ENCODE results near the gene KHK. TPM values are rescaled to one million over a fixed set of nuclear protein-coding genes. Genes with fewer than 3 reads are reported as not detected.

The KHK gene
- total and polyA plus RNA-seq, 2 of the 8 experiments (the other 6 are each of a cell fraction or from before 2014, with no cell fraction given), result 11.0 to 17.7 TPM

DNA sequence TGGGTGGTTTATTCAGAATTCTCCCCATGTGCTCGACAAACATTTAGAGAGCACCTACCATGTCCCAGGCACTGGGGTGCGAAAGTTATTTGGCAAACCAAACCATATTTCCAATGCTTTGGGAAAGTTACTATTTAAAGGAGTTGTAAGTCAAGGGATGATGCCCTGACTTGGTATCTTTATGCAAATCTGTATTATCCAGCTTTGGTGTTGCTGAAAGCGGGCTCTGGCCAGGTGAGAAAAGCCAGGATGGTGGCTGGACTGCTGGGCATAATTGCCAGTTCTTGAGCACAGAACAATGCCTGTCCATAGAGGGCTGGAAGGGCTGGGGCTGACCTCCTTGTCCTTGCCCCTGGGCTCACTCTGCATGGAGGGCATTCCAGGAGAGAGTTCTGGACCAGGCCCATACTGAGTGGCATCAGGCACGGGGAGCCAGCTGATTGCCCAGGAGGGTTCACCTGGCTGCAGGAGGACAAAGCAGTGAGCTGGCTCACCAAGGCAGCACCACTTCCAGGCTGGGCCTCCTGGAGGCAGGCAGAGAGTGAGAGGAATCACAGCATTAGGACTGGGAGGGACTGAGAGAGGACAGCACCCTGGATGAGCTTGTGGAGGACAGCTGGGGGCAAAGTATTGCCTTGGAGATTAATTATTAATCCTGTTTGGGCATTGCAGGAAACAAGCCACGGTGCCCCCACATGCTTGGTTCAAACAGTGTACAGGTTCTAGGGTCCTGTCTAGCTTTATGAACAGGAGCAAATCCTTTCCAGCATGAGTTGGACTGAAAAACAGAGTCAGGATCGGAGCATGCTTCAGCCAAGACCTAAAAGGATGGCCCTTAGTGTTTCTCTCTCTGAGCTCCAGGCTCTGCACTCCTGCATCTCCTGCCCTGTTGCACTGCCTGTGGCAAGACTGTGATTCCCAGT, 7.1 kb downstream of the KHK start:
- Histone ChIP-seq H3K4ac (replicated peaks; ENCODE audit: insufficient read length, low read depth, low read length) (no peak overlapping the region), H2BK15ac (ENCODE audit: low read length) (no peak overlapping the region), H2BK5ac (ENCODE audit: low read depth, low read length) (no peak overlapping the region), H3K79me2 (ENCODE audit: control insufficient read depth in 1 of 2, insufficient read depth in 2 of 2, low read length in 2 of 2) (no peaks in the 10 kb centered on the region), H2BK20ac (ENCODE audit: low read length) (no peak overlapping the region), H4K8ac (ENCODE audit: extremely low read depth, insufficient read depth, low read length) (no peak overlapping the region), H3K14ac (ENCODE audit: insufficient read length) (no peak overlapping the region), H3K4me2 (ENCODE audit: insufficient read depth in 1 of 2, low read depth in 2 of 2, low read length in 2 of 2) (no peak overlapping the region), H3K18ac (ENCODE audit: extremely low read depth, low read length) (no peak overlapping the region), H2AK5ac (ENCODE audit: low read depth, low read length) (no peak overlapping the region), H3K9me3 (ENCODE audit: insufficient read depth in 2 of 2, low read depth in 1 of 2, low read length in 1 of 2) (no peaks in the 10 kb centered on the region), H3K36me3 (ENCODE audit: control insufficient read depth in 2 of 4, insufficient read depth in 4 of 4, low read length in 3 of 4) (no peaks in the 10 kb centered on the region), H3K79me1 (ENCODE audit: low read depth, low read length) (no peaks in the 10 kb centered on the region; the same call in 1 of the 2 replicates), H3K23me2 (ENCODE audit: low read depth, low read length) (no peaks in the 10 kb centered on the region), H3K27me3 (replicated peaks in 1 of 4; ENCODE audit: control insufficient read depth in 3 of 4, extremely low read depth in 1 of 4, insufficient read depth in 3 of 4, low read length in 3 of 4) (no peaks in the 10 kb centered on the region), H3K4me3 (ENCODE audit: extremely low read depth in 1 of 4, insufficient read depth in 2 of 4, low read depth in 3 of 4, low read length in 4 of 4) (no peak overlapping the region), H3K9ac (replicated peaks in 1 of 4; ENCODE audit: extremely low read depth in 1 of 4, low read depth in 3 of 4, low read length in 3 of 4) (no peak overlapping the region), H2BK12ac (ENCODE audit: low read depth, low read length) (no peak overlapping the region), H4K20me1 (replicated peaks in 1 of 2; ENCODE audit: control insufficient read depth in 1 of 2, insufficient read depth in 2 of 2, low read length in 2 of 2) (peaks cover 1 to 6% of the 10 kb centered on the region in 2 experiments), H3K56ac (replicated peaks; ENCODE audit: insufficient read length, low read depth, low read length) (no peak overlapping the region), H4K5ac (ENCODE audit: insufficient read length, low read depth, low read length) (no peak overlapping the region), H2AFZ (ENCODE audit: low read length) (no peak overlapping the region), H4K91ac (replicated peaks; ENCODE audit: insufficient read length, low read length) (no peak overlapping the region), H2BK120ac (replicated peaks; ENCODE audit: low read depth, low read length) (no peak overlapping the region), H3K27ac (ENCODE audit: low read depth, low read length) (no peak overlapping the region), H3K4me1 (replicated peaks in 1 of 4; ENCODE audit: control insufficient read depth in 3 of 4, insufficient read depth in 4 of 4, low read length in 3 of 4) (peaks cover 0 to 2% (median under 1%) of the 10 kb centered on the region in 4 experiments; a peak in 2 of 7 replicates), H3K23ac (ENCODE audit: insufficient read length) (no peak overlapping the region)
- CTCF ChIA-PET (ENCODE audit: partially characterized antibody), result interaction anchor here (0.7 to 12.7 kb wide), 13 partner anchors 8 to 188 kb away, joined by 3 to 120 read pairs (median 4); partner anchors contain the start of gene PREB
- POLR2A ChIA-PET (ENCODE audit: partially characterized antibody), result interaction anchor here (1.1 to 1.5 kb wide), 3 partner anchors 21 to 129 kb away, joined by 3 to 6 read pairs (median 4); no protein-coding TSS in a partner anchor
- 80% methylated on average over 6 of the region's 6 CpGs; no CpG with 5 or more reads in 1 of the 2 experiments for WGBS, 2 experiments (ENCODE audit: extremely low coverage in 1 of 2, insufficient coverage in 1 of 2, insufficient read length in 1 of 2, insufficient replicate concordance in 2 of 2, low coverage in 1 of 2, low lambda C conversion rate in 2 of 2, missing lambda C conversion rate in 1 of 2)
- DNase-seq (ENCODE audit: low read depth in 1 of 2, low spot score in 2 of 2) (no peak), FAIRE-seq (no peak)
- no peak for TF ChIP-seq GTF2F1 (IDR thresholded peaks at IDR 0.05; ENCODE audit: borderline replicate concordance, low read depth, low read length)
- TF ChIP-seq NRF1 (IDR thresholded peaks at IDR 0.05; ENCODE audit: low read depth, low read length), result no peak
- no peak for TF ChIP-seq JUND (IDR thresholded peaks at IDR 0.05; ENCODE audit: low read length)
- TF ChIP-seq PHF8 (conservative IDR thresholded peaks at IDR 0.05; ENCODE audit: low read depth, low read length), result no peak
- TF ChIP-seq TCF12 (IDR thresholded peaks at IDR 0.05; ENCODE audit: low read depth, low read length), result no peak
- TF ChIP-seq EP300 (IDR thresholded peaks at IDR 0.05; ENCODE audit: borderline replicate concordance in 1 of 2, low read depth in 2 of 2, low read length in 2 of 2), result no peak
- TF ChIP-seq SIRT6 (IDR thresholded peaks at IDR 0.05; ENCODE audit: low read length), result no peak
- no peak for TF ChIP-seq CTCF (IDR thresholded peaks at IDR 0.05; ENCODE audit: control extremely low read depth in 1 of 3, insufficient read depth in 1 of 3, low read depth in 1 of 3, low read length in 3 of 3)
- no peak for TF ChIP-seq SIX5 (IDR thresholded peaks at IDR 0.05; ENCODE audit: low read depth, low read length)
